ENCODE results near the gene MAN1C1.

MAN1C1 gene

DNA sequence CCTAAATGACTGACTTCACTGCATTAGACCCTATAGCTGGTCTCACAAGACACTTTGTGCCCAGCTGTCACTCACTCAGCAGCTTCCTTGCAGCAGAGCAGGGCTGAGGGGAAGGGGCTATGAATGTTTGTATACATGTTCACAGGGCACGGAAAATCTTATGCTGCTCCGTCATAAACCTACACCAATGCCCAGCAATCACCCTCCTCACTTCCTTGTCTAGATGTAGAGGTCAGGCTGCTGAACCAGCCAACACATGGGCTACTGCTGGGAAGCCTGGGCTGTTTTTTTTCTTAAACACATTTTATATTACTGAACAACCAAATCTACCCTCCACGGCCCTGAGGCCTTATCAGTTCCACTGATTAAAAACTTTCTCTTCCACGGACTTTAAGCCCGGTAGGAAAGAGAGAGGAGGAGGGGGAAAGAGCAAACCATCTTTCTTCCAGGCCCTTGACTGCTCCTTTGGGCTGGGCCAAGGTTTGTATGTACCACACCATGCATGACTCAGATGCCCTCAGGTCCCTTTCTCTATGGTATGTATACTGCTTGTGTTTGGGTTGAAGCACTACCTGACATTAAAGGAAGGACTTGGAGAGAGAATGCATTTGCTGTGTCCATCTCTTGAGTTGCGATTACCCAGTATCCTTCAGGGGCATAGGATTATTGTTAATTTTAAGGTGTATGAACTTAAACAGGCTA, 215.9 kb downstream of the MAN1C1 start:
- no peak for DNase-seq

DNA sequence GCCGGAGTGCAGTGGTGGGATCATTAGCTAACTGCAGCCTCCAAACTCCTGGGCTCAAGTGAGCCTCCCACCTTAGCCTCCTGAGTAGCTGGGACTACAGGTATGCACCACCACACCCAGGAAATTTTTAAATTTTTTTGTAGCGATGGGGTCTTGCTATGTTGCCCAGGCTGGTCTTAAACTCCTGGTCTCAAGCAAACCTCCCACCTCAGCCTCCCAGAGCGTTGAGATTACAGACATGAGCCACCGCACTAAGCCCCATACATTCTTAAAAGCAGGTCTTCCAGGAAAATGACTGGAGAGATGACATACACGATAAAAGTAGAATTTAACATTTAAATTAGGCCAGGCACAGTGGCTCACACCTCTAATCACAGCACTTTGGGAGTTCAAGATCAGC, 216.6 kb downstream of the MAN1C1 start:
- DNase-seq = no peak
